HEK293 (cell line): ENCODE measurements around the gene CELF4.
A peak's percentile ranks its signal among the peaks of the same experiment; 100 is the strongest.

Experiments used
- CTCF ChIA-PET: fragments of 350-600 bp; formaldehyde crosslinking; extraction: SDS; loops from one replicate; lab custom pipeline; 2021; ENCODE audit warnings: antibody characterized with exemption; lab: Yijun Ruan, JAX
- POLR2A ChIA-PET: fragments of 300-600 bp; formaldehyde crosslinking; extraction: SDS; loops from one replicate; lab custom pipeline; 2020; ENCODE audit warnings: antibody characterized with exemption, inconsistent platforms; lab: Yijun Ruan, JAX
- H3K27ac ChIP-seq: fragments of 200-500 bp; sonication (Bioruptor generic); 2 replicates; pipeline ENCODE4 v1.5.1; 2014; ENCODE audit warnings: low read depth, low read length, control low read depth, inconsistent platforms; ENCODE audit errors: extremely low read depth
- H3K36me3 ChIP-seq, 2 experiments: fragments of 200-500 bp in 1 of 2; sonication (Bioruptor generic) in 1 of 2; 1 replicate in 1 of 2; 2 replicates in 1 of 2; pipeline ENCODE4 v1.5.1; 2014 to 2017; ENCODE audit warnings: inconsistent platforms in 2 of 2, low read length in 2 of 2; ENCODE audit not compliant: control insufficient read depth in 2 of 2, insufficient read depth in 1 of 2
- H3K4me1 ChIP-seq: fragments of 200-500 bp; sonication (Bioruptor generic); 2 replicates; pipeline ENCODE4 v1.5.1; 2014; ENCODE audit warnings: mild to moderate bottlenecking, low read length, inconsistent platforms; ENCODE audit not compliant: control insufficient read depth, insufficient read depth
- H3K4me3 ChIP-seq: 2 replicates; pipeline ENCODE4 v1.5.1; 2011; ENCODE audit warnings: low read depth, mild to moderate bottlenecking, control low read depth, low read length, moderate library complexity
- H3K9me3 ChIP-seq: fragments of 200-500 bp; sonication (Bioruptor generic); 2 replicates; pipeline ENCODE4 v1.5.1; 2014; ENCODE audit warnings: low read depth, low read length, inconsistent platforms; ENCODE audit not compliant: control insufficient read depth, insufficient read depth
- EGR2 ChIP-seq: fragments of 450-650 bp; formaldehyde crosslinking; IDR thresholded peaks from 2 replicates; pipeline ENCODE4 v1.5.1; 2016; ENCODE audit warnings: low read depth, missing biosample characterization, missing genetic modification characterization
- GLIS2 ChIP-seq: fragments of 450-650 bp; formaldehyde crosslinking; IDR thresholded peaks from 2 replicates; pipeline ENCODE4 v1.5.1; 2016; ENCODE audit warnings: missing biosample characterization, missing genetic modification characterization
- IKZF3 ChIP-seq: fragments of 450-650 bp; IDR thresholded peaks from 2 replicates; pipeline ENCODE4 v1.5.0; 2018; ENCODE audit warnings: missing biosample characterization, mild to moderate bottlenecking, missing genetic modification characterization, moderate library complexity
- MYNN ChIP-seq: fragments of 450-650 bp; formaldehyde crosslinking; IDR thresholded peaks from 2 replicates; pipeline ENCODE4 v1.5.1; 2016; ENCODE audit warnings: missing biosample characterization, missing genetic modification characterization, borderline replicate concordance
- SETDB1 ChIP-seq: IDR thresholded peaks from one replicate; pipeline ENCODE4 v1.6.1; 2017; ENCODE audit warnings: mild to moderate bottlenecking, low read length, moderate library complexity, mixed read lengths; ENCODE audit not compliant: insufficient read length
- TCF7L2 ChIP-seq: IDR thresholded peaks from 2 replicates; pipeline ENCODE4 v1.6.1; 2011; ENCODE audit warnings: low read depth, mild to moderate bottlenecking, inconsistent platforms, low read length, moderate library complexity, borderline replicate concordance
- ZBTB8A ChIP-seq: fragments of 450-650 bp; formaldehyde crosslinking; IDR thresholded peaks from 2 replicates; pipeline ENCODE4 v1.5.1; 2016; ENCODE audit warnings: missing biosample characterization, missing genetic modification characterization
- ZFHX2 ChIP-seq: fragments of 450-650 bp; formaldehyde crosslinking; conservative IDR thresholded peaks from 2 replicates; pipeline ENCODE4 v1.5.1; 2016; ENCODE audit warnings: missing biosample characterization, missing genetic modification characterization
- ZNF140 ChIP-seq: fragments of 450-650 bp; formaldehyde crosslinking; IDR thresholded peaks from 2 replicates; pipeline ENCODE4 v1.5.1; 2016; ENCODE audit warnings: missing biosample characterization, missing genetic modification characterization
- ZNF155 ChIP-seq: fragments of 450-650 bp; formaldehyde crosslinking; IDR thresholded peaks from 2 replicates; pipeline ENCODE4 v1.5.1; 2016; ENCODE audit warnings: missing biosample characterization, missing genetic modification characterization
- ZNF266 ChIP-seq: fragments of 450-650 bp; formaldehyde crosslinking; IDR thresholded peaks from 2 replicates; pipeline ENCODE4 v1.5.1; 2016; ENCODE audit warnings: missing biosample characterization, missing genetic modification characterization, low read depth
- ZNF394 ChIP-seq: fragments of 450-650 bp; formaldehyde crosslinking; IDR thresholded peaks from 2 replicates; pipeline ENCODE4 v1.5.1; 2016; ENCODE audit warnings: missing biosample characterization, missing genetic modification characterization, mild to moderate bottlenecking, moderate library complexity, borderline replicate concordance
- ZNF510 ChIP-seq: fragments of 450-650 bp; formaldehyde crosslinking; IDR thresholded peaks from 2 replicates; pipeline ENCODE4 v1.5.1; 2018; ENCODE audit warnings: mild to moderate bottlenecking, missing genetic modification characterization, missing biosample characterization; ENCODE audit not compliant: insufficient replicate concordance
- ZNF600 ChIP-seq: fragments of 450-650 bp; formaldehyde crosslinking; IDR thresholded peaks from 2 replicates; pipeline ENCODE4 v1.5.1; 2016; ENCODE audit warnings: missing biosample characterization, missing genetic modification characterization
- ZNF660 ChIP-seq: fragments of 450-650 bp; IDR thresholded peaks from 2 replicates; pipeline ENCODE4 v1.5.1; 2018; ENCODE audit warnings: missing biosample characterization, mild to moderate bottlenecking, missing genetic modification characterization
- ZNF707 ChIP-seq: fragments of 450-650 bp; formaldehyde crosslinking; IDR thresholded peaks from 2 replicates; pipeline ENCODE4 v1.5.1; 2016; ENCODE audit warnings: missing biosample characterization, missing genetic modification characterization
- ZNF830 ChIP-seq: fragments of 450-650 bp; IDR thresholded peaks from 2 replicates; pipeline ENCODE4 v1.5.0; 2018; ENCODE audit warnings: missing biosample characterization, missing genetic modification characterization, low read depth, mild to moderate bottlenecking, moderate library complexity
- ZNF837 ChIP-seq: fragments of 450-650 bp; formaldehyde crosslinking; IDR thresholded peaks from 2 replicates; pipeline ENCODE4 v1.5.1; 2016; ENCODE audit warnings: missing biosample characterization, missing genetic modification characterization
- TF ChIP-seq, protein P1 (sequence below): fragments of 450-650 bp; formaldehyde crosslinking; IDR thresholded peaks from 2 replicates; pipeline ENCODE4 v1.5.1; 2016; ENCODE audit warnings: missing biosample characterization, missing genetic modification characterization
- TF ChIP-seq, protein P2 (sequence below): fragments of 450-650 bp; formaldehyde crosslinking; IDR thresholded peaks from 2 replicates; pipeline ENCODE4 v1.5.1; 2017; ENCODE audit warnings: missing biosample characterization, missing genetic modification characterization
- TF ChIP-seq, protein P3 (sequence below): fragments of 450-650 bp; formaldehyde crosslinking; IDR thresholded peaks from 2 replicates; pipeline ENCODE4 v1.5.1; 2017; ENCODE audit warnings: missing biosample characterization, mild to moderate bottlenecking, missing genetic modification characterization, moderate library complexity
- TF ChIP-seq, protein P4 (sequence below): fragments of 450-650 bp; formaldehyde crosslinking; IDR thresholded peaks from 2 replicates; pipeline ENCODE4 v1.5.1; 2017; ENCODE audit warnings: missing biosample characterization, missing genetic modification characterization

CELF4 gene

DNA sequence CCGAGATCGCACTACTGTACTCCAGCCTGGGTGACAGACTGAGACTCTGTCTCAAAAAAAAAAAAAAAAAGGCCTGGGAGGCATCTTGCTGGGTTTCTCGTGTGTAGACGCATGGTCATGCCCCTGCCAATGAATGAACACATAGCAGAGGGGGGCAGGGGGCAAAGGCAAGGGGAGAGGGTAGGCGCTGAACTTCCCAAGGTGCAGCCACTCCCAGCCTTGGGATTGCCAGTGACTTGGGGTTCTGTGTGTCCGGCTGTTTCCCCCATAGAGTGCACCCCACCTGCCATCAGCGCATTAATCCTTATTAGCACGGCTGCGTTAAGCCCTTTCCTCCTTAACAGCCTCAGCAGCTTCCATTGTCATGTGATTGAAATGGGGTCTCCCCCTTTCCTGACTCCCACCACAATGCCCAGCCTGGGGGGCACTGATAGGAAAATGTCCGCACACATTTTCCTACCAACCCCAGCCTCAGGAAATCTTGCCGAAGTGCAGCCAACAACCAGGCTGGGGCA lies 225.8 kb downstream of the CELF4 start:
- CTCF ChIA-PET: no interaction called here
- Histone ChIP-seq H3K4me1 (no peaks in the 10 kb centered on the region), H3K27ac (no peak overlapping the region), H3K4me3 (no peak overlapping the region), H3K36me3 (no peaks in the 10 kb centered on the region), H3K9me3 (no peaks in the 10 kb centered on the region)
- TF ChIP-seq ZNF660 (tag by site-specific recombination): no peak
- POLR2A ChIA-PET: no interaction called here

DNA sequence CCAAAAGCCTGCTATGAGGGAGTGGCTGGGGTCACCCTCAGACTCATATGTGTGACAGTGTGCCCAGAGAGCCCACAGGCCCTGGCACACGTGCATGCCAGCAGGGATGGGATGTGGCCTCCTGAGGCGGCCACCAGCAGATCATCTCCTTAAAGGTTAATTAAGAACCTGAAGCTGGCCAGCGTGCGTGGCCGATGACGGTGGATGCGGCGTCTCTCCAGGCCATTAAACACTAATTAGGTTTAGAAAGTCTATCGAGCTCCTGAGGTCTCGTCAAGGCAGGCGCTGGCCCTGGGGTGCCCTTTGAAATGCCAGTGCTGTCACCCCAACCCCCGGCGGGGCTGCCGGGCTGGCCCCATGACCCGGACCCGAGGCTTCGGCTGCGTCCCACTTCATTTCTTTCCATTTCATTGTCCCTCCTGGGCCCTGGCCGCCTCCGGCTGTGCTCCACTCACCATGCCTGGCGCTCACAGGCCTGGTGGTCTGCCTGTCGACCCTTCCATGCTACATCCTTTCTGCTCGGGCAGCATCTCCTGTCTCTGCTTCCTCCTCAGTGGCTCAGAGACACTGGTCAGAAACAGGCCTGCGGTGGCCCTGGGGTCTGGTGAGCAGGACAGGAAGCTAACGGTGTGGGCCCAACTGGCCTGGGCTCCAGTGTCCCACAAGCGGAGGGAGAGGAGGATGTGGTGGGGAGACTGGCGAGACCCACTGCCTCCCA lies 228.9 kb downstream of the CELF4 start:
- ChIA-PET POLR2A (no interaction called here), CTCF (interaction anchor here (0.8 to 6.4 kb wide), 4 partner anchors 8 to 200 kb away, joined by 3 to 42 read pairs (median 16); no protein-coding TSS in a partner anchor)
- Histone ChIP-seq H3K4me1 (no peaks in the 10 kb centered on the region), H3K9me3 (no peaks in the 10 kb centered on the region), H3K27ac (no peak overlapping the region), H3K36me3 (no peaks in the 10 kb centered on the region), H3K4me3 (no peak overlapping the region)
- TF ChIP-seq, protein P1, sequence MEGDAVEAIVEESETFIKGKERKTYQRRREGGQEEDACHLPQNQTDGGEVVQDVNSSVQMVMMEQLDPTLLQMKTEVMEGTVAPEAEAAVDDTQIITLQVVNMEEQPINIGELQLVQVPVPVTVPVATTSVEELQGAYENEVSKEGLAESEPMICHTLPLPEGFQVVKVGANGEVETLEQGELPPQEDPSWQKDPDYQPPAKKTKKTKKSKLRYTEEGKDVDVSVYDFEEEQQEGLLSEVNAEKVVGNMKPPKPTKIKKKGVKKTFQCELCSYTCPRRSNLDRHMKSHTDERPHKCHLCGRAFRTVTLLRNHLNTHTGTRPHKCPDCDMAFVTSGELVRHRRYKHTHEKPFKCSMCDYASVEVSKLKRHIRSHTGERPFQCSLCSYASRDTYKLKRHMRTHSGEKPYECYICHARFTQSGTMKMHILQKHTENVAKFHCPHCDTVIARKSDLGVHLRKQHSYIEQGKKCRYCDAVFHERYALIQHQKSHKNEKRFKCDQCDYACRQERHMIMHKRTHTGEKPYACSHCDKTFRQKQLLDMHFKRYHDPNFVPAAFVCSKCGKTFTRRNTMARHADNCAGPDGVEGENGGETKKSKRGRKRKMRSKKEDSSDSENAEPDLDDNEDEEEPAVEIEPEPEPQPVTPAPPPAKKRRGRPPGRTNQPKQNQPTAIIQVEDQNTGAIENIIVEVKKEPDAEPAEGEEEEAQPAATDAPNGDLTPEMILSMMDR (tag by site-specific recombination): no peak
- no peak for TF ChIP-seq ZNF837
- TF ChIP-seq ZNF266: no peak
- TF ChIP-seq ZNF707 (tag by site-specific recombination): no peak

DNA sequence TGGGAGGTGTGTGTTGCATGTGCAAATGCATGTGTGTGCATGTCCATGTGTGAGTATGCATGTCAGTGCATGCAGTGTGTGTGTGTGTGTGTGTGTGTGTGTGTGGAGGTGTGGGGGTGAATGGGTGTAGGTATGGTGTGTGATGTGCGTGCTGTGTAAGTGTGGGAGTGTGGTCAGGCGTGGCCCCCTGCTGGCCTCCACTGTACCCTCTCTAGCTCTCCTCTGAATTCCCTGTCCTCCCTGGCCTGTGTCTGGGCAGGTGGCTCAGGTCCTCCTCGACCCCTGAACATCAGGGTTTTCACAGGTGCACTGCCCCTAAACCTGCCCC lies 230.2 kb downstream of the CELF4 start:
- CTCF ChIA-PET: interaction anchor here (1.4 to 6.4 kb wide), 3 partner anchors 9 to 40 kb away, joined by 5 to 42 read pairs (median 27); no protein-coding TSS in a partner anchor
- TF ChIP-seq, protein P2, sequence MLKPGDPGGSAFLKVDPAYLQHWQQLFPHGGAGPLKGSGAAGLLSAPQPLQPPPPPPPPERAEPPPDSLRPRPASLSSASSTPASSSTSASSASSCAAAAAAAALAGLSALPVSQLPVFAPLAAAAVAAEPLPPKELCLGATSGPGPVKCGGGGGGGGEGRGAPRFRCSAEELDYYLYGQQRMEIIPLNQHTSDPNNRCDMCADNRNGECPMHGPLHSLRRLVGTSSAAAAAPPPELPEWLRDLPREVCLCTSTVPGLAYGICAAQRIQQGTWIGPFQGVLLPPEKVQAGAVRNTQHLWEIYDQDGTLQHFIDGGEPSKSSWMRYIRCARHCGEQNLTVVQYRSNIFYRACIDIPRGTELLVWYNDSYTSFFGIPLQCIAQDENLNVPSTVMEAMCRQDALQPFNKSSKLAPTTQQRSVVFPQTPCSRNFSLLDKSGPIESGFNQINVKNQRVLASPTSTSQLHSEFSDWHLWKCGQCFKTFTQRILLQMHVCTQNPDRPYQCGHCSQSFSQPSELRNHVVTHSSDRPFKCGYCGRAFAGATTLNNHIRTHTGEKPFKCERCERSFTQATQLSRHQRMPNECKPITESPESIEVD (tag by site-specific recombination): no peak
- TF ChIP-seq SETDB1: no peak
- TF ChIP-seq IKZF3 (tag by site-specific recombination): no peak
- TF ChIP-seq ZNF600 (tag by site-specific recombination): no peak
- no peak for TF ChIP-seq ZBTB8A (tag by site-specific recombination)
- TF ChIP-seq ZFHX2: peak; percentile 91
- no peak for TF ChIP-seq ZNF510 (tag by site-specific recombination)
- no peak for TF ChIP-seq ZNF837
- TF ChIP-seq EGR2 (tag by site-specific recombination): peak; percentile 88
- TF ChIP-seq GLIS2: peak; percentile 34; the same call in 1 of the 2 replicates
- TF ChIP-seq ZNF155: no peak
- TF ChIP-seq, protein P3, sequence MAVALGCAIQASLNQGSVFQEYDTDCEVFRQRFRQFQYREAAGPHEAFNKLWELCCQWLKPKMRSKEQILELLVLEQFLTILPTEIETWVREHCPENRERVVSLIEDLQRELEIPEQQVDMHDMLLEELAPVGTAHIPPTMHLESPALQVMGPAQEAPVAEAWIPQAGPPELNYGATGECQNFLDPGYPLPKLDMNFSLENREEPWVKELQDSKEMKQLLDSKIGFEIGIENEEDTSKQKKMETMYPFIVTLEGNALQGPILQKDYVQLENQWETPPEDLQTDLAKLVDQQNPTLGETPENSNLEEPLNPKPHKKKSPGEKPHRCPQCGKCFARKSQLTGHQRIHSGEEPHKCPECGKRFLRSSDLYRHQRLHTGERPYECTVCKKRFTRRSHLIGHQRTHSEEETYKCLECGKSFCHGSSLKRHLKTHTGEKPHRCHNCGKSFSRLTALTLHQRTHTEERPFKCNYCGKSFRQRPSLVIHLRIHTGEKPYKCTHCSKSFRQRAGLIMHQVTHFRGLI (tag by site-specific recombination): no peak
- TF ChIP-seq, protein P4, sequence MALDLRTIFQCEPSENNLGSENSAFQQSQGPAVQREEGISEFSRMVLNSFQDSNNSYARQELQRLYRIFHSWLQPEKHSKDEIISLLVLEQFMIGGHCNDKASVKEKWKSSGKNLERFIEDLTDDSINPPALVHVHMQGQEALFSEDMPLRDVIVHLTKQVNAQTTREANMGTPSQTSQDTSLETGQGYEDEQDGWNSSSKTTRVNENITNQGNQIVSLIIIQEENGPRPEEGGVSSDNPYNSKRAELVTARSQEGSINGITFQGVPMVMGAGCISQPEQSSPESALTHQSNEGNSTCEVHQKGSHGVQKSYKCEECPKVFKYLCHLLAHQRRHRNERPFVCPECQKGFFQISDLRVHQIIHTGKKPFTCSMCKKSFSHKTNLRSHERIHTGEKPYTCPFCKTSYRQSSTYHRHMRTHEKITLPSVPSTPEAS: peak; percentile 57
- no peak for TF ChIP-seq TCF7L2
- no peak for TF ChIP-seq MYNN (tag by site-specific recombination)
- TF ChIP-seq ZNF140 (tag by site-specific recombination): no peak
- TF ChIP-seq ZNF394 (tag by site-specific recombination): no peak
- no peak for TF ChIP-seq ZNF830 (tag by site-specific recombination)

More for the DNA sequence above, 230.2 kb downstream of the CELF4 start:
- Histone ChIP-seq H3K36me3 (no peaks in the 10 kb centered on the region), H3K4me3 (no peak overlapping the region), H3K4me1 (no peaks in the 10 kb centered on the region), H3K9me3 (no peaks in the 10 kb centered on the region), H3K27ac (no peak overlapping the region)
- POLR2A ChIA-PET: no interaction called here
